Activated CD8-positive, alpha-beta T cell treated with anti-CD3 and anti-CD28 coated beads for 36 hours (primary cell): ENCODE measurements around the gene ARL6IP6. TPM values are rescaled to one million over a fixed set of nuclear protein-coding genes. Genes with fewer than 3 reads are reported as not detected.

Experiments
- ATAC-seq: fragments of 200-7000 bp; cut with Tn5 transposase; one replicate; pipeline ENCODE4 v1.10.0; 2021; ENCODE audit warnings: mild to moderate bottlenecking, moderate library complexity
- CTCF ChIA-PET: fragments of 350-600 bp; sonication (Branson Sonifier 250); formaldehyde crosslinking; loops from one replicate; lab custom pipeline; 2021; ENCODE audit warnings: antibody characterized with exemption; lab: Charles Lee
- POLR2A ChIA-PET: fragments of 350-600 bp; sonication (Branson Sonifier 250); formaldehyde crosslinking; loops from one replicate; lab custom pipeline; 2021; ENCODE audit warnings: antibody characterized with exemption; lab: Charles Lee
- DNase-seq: peaks from one replicate; pipeline ENCODE4 v3.0.0-alpha.2; 2020
- H3K27ac Mint-ChIP-seq: one replicate; pipeline ENCODE4 v1.8.0; 2021; ENCODE audit warnings: mild to moderate bottlenecking, mixed read lengths
- H3K27me3 Mint-ChIP-seq: one replicate; pipeline ENCODE4 v1.8.0; 2021; ENCODE audit warnings: mixed read lengths
- H3K36me3 Mint-ChIP-seq: one replicate; pipeline ENCODE4 v1.8.0; 2021; ENCODE audit warnings: low read depth, mixed read lengths
- H3K4me1 Mint-ChIP-seq: one replicate; pipeline ENCODE4 v1.8.0; 2021; ENCODE audit warnings: low read depth, mixed read lengths
- H3K4me3 Mint-ChIP-seq: one replicate; pipeline ENCODE4 v1.8.0; 2021; ENCODE audit warnings: mild to moderate bottlenecking, moderate library complexity, mixed read lengths
- H3K9me3 Mint-ChIP-seq: one replicate; pipeline ENCODE4 v1.8.0; 2021; ENCODE audit warnings: mixed read lengths
- CTCF ChIP-seq: fragments of 200-600 bp; IDR thresholded peaks from one replicate; pipeline ENCODE4 v1.8.0; 2022; ENCODE audit warnings: antibody characterized with exemption, mild to moderate bottlenecking
- intact Hi-C: fragments of 100-400 bp; cut with micrococcal nuclease; formaldehyde crosslinking; loops from one replicate; pipeline ENCODE4 v1.10.0; 2022
- total RNA-seq, 2 experiments: library from RNA; stranded (reverse); gene quantifications; one replicate each; pipeline ENCODE4 v1.2.3, GENCODE V29; 2021

The ARL6IP6 gene
- 10 to 100 TPM; 21.0 to 29.8 TPM for total RNA-seq

GRCh38 chr2:152718076-152718908 lies at the start of gene ARL6IP6:
Gene ARL6IP6, plus strand, starts transcription at chr2:152718620. Its CDS starts 5 bp downstream, at chr2:152718625.
- no peaks in the 10 kb centered on the region for H3K27me3 Mint-ChIP-seq
- intact Hi-C loops = no loop called here
- DNase-seq (peak; percentile 93), ATAC-seq (peak; percentile 59)
- ChIA-PET POLR2A (interaction anchor here (0.6 to 5.0 kb wide), 8 partner anchors 8 to 874 kb away, joined by 3 to 48 read pairs (median 4); no protein-coding TSS in a partner anchor), CTCF (no interaction called here)
- peak within 1 kb of the TSS; percentile 99 for H3K27ac Mint-ChIP-seq
- H3K4me3 Mint-ChIP-seq = peak within 1 kb of the TSS; percentile 100
- peaks cover 44% of the 10 kb centered on the region for H3K4me1 Mint-ChIP-seq
- peaks cover 49% of the 10 kb centered on the region for H3K36me3 Mint-ChIP-seq
- H3K9me3 Mint-ChIP-seq = no peaks in the 10 kb centered on the region
- TF ChIP-seq CTCF = no peak

- no peak for DNase-seq
Observed at GRCh38 chr2:152674334-152674733, 44.1 kb upstream of the ARL6IP6 start.

GRCh38 chr2:152676461-152676860 lies 42.0 kb upstream of the ARL6IP6 start:
- Mint-ChIP-seq H3K36me3 (peaks cover 35% of the 10 kb centered on the region), H3K27ac (no peak overlapping the region), H3K27me3 (no peaks in the 10 kb centered on the region), H3K4me1 (no peaks in the 10 kb centered on the region), H3K4me3 (no peak overlapping the region), H3K9me3 (no peaks in the 10 kb centered on the region)
- CTCF ChIA-PET = interaction anchor here (1.0 to 1.5 kb wide), 2 partner anchors 42 to 66 kb away, joined by 3 read pairs; no protein-coding TSS in a partner anchor
- no peak for TF ChIP-seq CTCF
- no peak for ATAC-seq
- POLR2A ChIA-PET = no interaction called here
- intact Hi-C loops = no loop called here
- no peak for DNase-seq

More at GRCh38 chr2:152674334-152674733, 44.1 kb upstream of the ARL6IP6 start:
- peaks cover 35% of the 10 kb centered on the region for H3K36me3 Mint-ChIP-seq
- TF ChIP-seq CTCF = no peak
- H3K27me3 Mint-ChIP-seq = no peaks in the 10 kb centered on the region
- ChIA-PET CTCF (no interaction called here), POLR2A (no interaction called here)
- H3K4me1 Mint-ChIP-seq = no peaks in the 10 kb centered on the region
- H3K9me3 Mint-ChIP-seq = no peaks in the 10 kb centered on the region
- ATAC-seq = no peak
- no peak overlapping the region for H3K27ac Mint-ChIP-seq
- intact Hi-C loops = no loop called here
- no peak overlapping the region for H3K4me3 Mint-ChIP-seq

GRCh38 chr2:152678808-152679207 lies 39.6 kb upstream of the ARL6IP6 start:
- Mint-ChIP-seq H3K9me3 (no peaks in the 10 kb centered on the region), H3K4me1 (peaks cover 8% of the 10 kb centered on the region), H3K27me3 (no peaks in the 10 kb centered on the region), H3K36me3 (peaks cover 32% of the 10 kb centered on the region), H3K27ac (no peak overlapping the region), H3K4me3 (no peak overlapping the region)
- intact Hi-C loops = no loop called here
- no peak for TF ChIP-seq CTCF
- CTCF ChIA-PET = no interaction called here
- POLR2A ChIA-PET = no interaction called here
- DNase-seq (no peak), ATAC-seq (no peak)

- ChIA-PET POLR2A (interaction anchor here (1.3 kb wide), 1 partner anchor 11 kb away, joined by 3 read pairs; no protein-coding TSS in a partner anchor), CTCF (no interaction called here)
- peaks cover 28% of the 10 kb centered on the region for H3K36me3 Mint-ChIP-seq
- H3K27me3 Mint-ChIP-seq = no peaks in the 10 kb centered on the region
- DNase-seq (no peak), ATAC-seq (no peak)
- intact Hi-C loops = no loop called here
- TF ChIP-seq CTCF = no peak
- H3K4me3 Mint-ChIP-seq = no peak overlapping the region
- no peaks in the 10 kb centered on the region for H3K9me3 Mint-ChIP-seq
- no peak overlapping the region for H3K27ac Mint-ChIP-seq
- peaks cover 33% of the 10 kb centered on the region for H3K4me1 Mint-ChIP-seq
Observed at GRCh38 chr2:152682663-152683062, 35.8 kb upstream of the ARL6IP6 start.
